WERI-Rb-1 (cell line): ENCODE results near the gene MYBPC1.
"Not testable (repeated sequence)": the region's sequence is repeated elsewhere in the genome, so short reads cannot be mapped to it uniquely, and the experiment has no call there.

ENCODE experiments used
- DNase-seq: peaks from one replicate; pipeline ENCODE4 v3.0.0-alpha.2; 2020
- H3K27ac ChIP-seq: fragments of 250-450 bp; sonication (Bioruptor Pico); 2 replicates; pipeline ENCODE4 v1.5.1; 2020; ENCODE audit warnings: mild to moderate bottlenecking, moderate library complexity
- H3K27me3 ChIP-seq: fragments of 250-450 bp; sonication (Bioruptor Pico); 2 replicates; pipeline ENCODE4 v1.5.1; 2021; ENCODE audit warnings: mild to moderate bottlenecking, low read depth, moderate library complexity; ENCODE audit not compliant: insufficient read depth, severe bottlenecking
- H3K36me3 ChIP-seq: fragments of 250-450 bp; sonication (Bioruptor Pico); 2 replicates; pipeline ENCODE4 v1.5.1; 2020; ENCODE audit warnings: mild to moderate bottlenecking, moderate library complexity
- H3K4me3 ChIP-seq: 2 replicates; pipeline ENCODE4 v1.5.1; 2011; ENCODE audit warnings: low read depth, mild to moderate bottlenecking, control low read depth, low read length
- H3K9me3 ChIP-seq: fragments of 250-450 bp; sonication (Bioruptor Pico); 2 replicates; pipeline ENCODE4 v1.5.1; 2021; ENCODE audit warnings: mild to moderate bottlenecking, moderate library complexity; ENCODE audit not compliant: severe bottlenecking
- TF ChIP-seq, protein P1 (sequence below): IDR thresholded peaks from 2 replicates; pipeline ENCODE4 v1.5.1; 2011; ENCODE audit warnings: low read depth, mild to moderate bottlenecking, control low read depth, inconsistent platforms, low read length

Gene MYBPC1

DNA sequence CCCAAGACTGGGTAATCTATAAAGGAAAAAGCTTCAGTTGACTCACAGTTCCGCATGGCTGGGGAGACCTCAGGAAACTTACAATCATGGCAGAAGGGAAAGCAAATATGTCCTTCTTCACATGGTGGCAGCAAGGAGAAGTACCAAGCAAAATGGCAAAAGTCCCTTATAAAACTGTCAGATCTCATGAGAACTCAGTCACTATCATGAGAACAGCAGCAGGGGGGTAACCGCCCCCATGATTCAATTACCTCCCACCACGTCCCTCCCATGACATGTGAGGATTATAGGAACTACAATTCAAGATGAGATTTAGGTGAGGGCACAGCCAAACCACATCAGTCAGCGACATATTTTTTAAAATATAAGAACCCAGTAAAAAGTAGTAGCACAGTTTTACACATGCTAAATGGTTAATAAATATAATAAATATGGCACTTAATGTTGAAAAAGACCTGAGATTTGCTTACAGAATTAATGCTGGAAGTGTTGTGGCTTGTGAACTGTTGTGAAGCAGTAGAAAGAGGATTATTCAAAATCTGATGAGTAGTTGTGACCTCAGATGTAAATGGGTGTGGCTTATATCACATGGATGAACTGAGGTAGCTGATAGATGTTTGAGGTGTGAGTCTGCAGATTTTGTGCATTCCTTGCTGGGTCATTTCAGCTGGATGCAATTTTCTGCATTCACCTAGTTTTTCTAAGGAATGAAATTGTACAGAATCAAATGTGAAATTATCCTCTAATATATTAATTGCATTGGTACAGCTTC lies 55.8 kb downstream of the MYBPC1 start:
- no peak overlapping the region for H3K27ac ChIP-seq
- H3K36me3 ChIP-seq, result no peaks in the 10 kb centered on the region
- TF ChIP-seq, protein P1, sequence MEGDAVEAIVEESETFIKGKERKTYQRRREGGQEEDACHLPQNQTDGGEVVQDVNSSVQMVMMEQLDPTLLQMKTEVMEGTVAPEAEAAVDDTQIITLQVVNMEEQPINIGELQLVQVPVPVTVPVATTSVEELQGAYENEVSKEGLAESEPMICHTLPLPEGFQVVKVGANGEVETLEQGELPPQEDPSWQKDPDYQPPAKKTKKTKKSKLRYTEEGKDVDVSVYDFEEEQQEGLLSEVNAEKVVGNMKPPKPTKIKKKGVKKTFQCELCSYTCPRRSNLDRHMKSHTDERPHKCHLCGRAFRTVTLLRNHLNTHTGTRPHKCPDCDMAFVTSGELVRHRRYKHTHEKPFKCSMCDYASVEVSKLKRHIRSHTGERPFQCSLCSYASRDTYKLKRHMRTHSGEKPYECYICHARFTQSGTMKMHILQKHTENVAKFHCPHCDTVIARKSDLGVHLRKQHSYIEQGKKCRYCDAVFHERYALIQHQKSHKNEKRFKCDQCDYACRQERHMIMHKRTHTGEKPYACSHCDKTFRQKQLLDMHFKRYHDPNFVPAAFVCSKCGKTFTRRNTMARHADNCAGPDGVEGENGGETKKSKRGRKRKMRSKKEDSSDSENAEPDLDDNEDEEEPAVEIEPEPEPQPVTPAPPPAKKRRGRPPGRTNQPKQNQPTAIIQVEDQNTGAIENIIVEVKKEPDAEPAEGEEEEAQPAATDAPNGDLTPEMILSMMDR, result no peak
- no peak overlapping the region for H3K4me3 ChIP-seq
- H3K27me3 ChIP-seq, result no peaks in the 10 kb centered on the region
- no peaks in the 10 kb centered on the region for H3K9me3 ChIP-seq
- no peak for DNase-seq

DNA sequence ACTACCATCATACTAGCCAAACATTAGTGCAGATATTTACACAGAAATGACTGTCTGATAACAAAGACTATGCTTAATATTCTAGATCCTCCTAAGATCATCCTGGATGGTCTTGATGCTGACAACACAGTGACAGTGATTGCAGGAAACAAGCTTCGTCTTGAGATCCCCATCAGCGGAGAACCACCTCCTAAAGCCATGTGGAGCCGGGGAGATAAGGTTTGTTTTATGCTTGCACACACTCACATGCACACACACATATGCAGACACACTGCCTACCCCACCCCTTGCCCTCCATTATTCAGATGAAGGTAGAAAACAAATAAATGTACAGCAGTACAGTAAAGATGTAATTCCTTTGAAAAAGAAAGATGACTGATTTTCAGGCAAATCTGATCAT lies 58.3 kb downstream of the MYBPC1 start:
- no peak for DNase-seq
- H3K27ac ChIP-seq, result no peak overlapping the region
- TF ChIP-seq, protein P1, result no peak

DNA sequence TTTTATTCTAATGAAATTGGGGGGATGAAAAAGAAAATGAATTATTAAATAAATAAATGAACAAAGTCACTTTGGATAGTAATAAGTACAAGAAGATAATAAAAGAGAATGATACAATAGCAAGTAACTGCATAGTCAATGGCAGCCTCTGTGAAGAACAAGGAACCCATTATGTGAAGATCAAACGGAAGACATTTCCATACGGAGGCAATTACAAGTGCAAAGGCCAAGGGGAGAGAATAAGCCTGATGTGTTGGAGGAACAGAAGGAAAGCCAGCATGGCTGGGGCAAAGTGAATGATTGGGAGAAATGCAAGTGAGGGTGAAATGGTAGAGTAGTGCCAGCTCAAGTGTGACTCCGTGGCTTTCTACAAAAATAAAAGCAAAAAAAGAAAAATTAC lies 58.7 kb downstream of the MYBPC1 start:
- Histone ChIP-seq H3K4me3 (no peak overlapping the region), H3K27ac (no peak overlapping the region), H3K27me3 (no peaks in the 10 kb centered on the region), H3K36me3 (no peaks in the 10 kb centered on the region), H3K9me3 (no peaks in the 10 kb centered on the region)
- DNase-seq, result no peak
- TF ChIP-seq, protein P1, result no peak

More for the DNA sequence above, 58.3 kb downstream of the MYBPC1 start:
- no peak overlapping the region for H3K4me3 ChIP-seq
- H3K27me3 ChIP-seq, result no peaks in the 10 kb centered on the region
- H3K9me3 ChIP-seq, result no peaks in the 10 kb centered on the region
- no peaks in the 10 kb centered on the region for H3K36me3 ChIP-seq

GRCh38 chr12:101654442-101654841 lies 59.7 kb downstream of the MYBPC1 start:
- Histone ChIP-seq H3K27me3 (no peaks in the 10 kb centered on the region), H3K27ac (no peak overlapping the region)

DNA sequence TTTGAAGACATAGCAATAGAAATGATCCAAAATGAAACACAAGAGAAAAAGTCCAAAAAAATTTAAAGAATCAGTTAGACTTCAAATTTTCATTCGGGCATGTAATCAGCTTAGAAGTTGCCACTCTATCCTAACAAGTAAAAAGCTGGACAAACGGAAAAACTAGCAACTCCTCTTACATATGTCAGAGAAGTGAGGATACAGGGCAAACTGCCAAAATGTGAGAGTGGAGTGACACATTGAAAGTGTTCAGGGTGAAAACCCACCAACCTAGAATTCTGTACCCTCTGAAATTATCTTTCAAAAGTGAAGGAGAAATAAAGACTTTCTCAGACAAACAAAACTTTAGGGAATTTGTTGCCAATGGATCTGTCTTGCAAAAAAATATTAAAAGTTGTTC lies 60.6 kb downstream of the MYBPC1 start:
- Histone ChIP-seq H3K27ac (no peak overlapping the region), H3K36me3 (no peaks in the 10 kb centered on the region), H3K27me3 (no peaks in the 10 kb centered on the region), H3K4me3 (no peak overlapping the region), H3K9me3 (no peaks in the 10 kb centered on the region)
- TF ChIP-seq, protein P1, result no peak
- no peak for DNase-seq

More at GRCh38 chr12:101654442-101654841, 59.7 kb downstream of the MYBPC1 start:
- no peaks in the 10 kb centered on the region for H3K9me3 ChIP-seq
- H3K4me3 ChIP-seq, result no peak overlapping the region
- DNase-seq, result no peak
- TF ChIP-seq, protein P1, result no peak
- H3K36me3 ChIP-seq, result no peaks in the 10 kb centered on the region

- not testable (repeated sequence) for H3K27ac ChIP-seq, H3K4me3 ChIP-seq, H3K27me3 ChIP-seq, DNase-seq, H3K9me3 ChIP-seq, H3K36me3 ChIP-seq
Observed at GRCh38 chr12:101660662-101661061, 65.9 kb downstream of the MYBPC1 start.
